PC-9 (cell line): Measurements from ENCODE around the gene BBX. TPM values are rescaled to one million over a fixed set of nuclear protein-coding genes. Genes with fewer than 3 reads are reported as not detected.

Experiments
- BruUV-seq: library from RNA; stranded (reverse); fragments of 400-500 nt; replicated peaks from 2 replicates; lab custom pipeline; 2021; lab: Mats Ljungman, UMichigan
- CTCF ChIA-PET: fragments of 300-600 bp; sonication (Branson Sonifier 250); formaldehyde crosslinking; loops from one replicate; lab custom pipeline; 2022; ENCODE audit warnings: antibody characterized with exemption; lab: Charles Lee
- POLR2A ChIA-PET: fragments of 300-600 bp; sonication (Branson Sonifier 250); formaldehyde crosslinking; loops from one replicate; lab custom pipeline; 2022; ENCODE audit warnings: antibody characterized with exemption; ENCODE audit not compliant: unreplicated experiment; lab: Charles Lee
- DNase-seq, 2 experiments: peaks; one replicate each; pipeline versions ENCODE4 v3.0.0 to v3.0.0-alpha.2; 2015 to 2022; ENCODE audit warnings: mixed read lengths in 1 of 2
- H2AFZ ChIP-seq: fragments of 200-600 bp; sonication (generic); 2 replicates; pipeline ENCODE4 v1.8.1; 2017; ENCODE audit warnings: antibody characterized with exemption
- H3F3A ChIP-seq: fragments of 200-600 bp; sonication (generic); 2 replicates; pipeline ENCODE4 v1.8.1; 2017; ENCODE audit warnings: antibody characterized with exemption, mild to moderate bottlenecking, low read depth; ENCODE audit not compliant: insufficient read depth
- H3K27ac ChIP-seq: fragments of 200-600 bp; sonication (generic); 2 replicates; pipeline ENCODE4 v1.6.1; 2016; ENCODE audit warnings: mixed run types
- H3K27me3 ChIP-seq: fragments of 200-600 bp; sonication (generic); 2 replicates; pipeline ENCODE4 v1.6.1; 2016; ENCODE audit warnings: low read depth, mixed run types; ENCODE audit not compliant: insufficient read depth
- H3K36me3 ChIP-seq: fragments of 200-600 bp; sonication (generic); 2 replicates; pipeline ENCODE4 v1.6.1; 2016; ENCODE audit warnings: low read depth, mixed run types
- H3K4me1 ChIP-seq: fragments of 200-600 bp; sonication (generic); replicated peaks from 2 replicates; pipeline ENCODE4 v1.6.1; 2016; ENCODE audit warnings: mixed run types; ENCODE audit not compliant: insufficient read depth
- H3K4me2 ChIP-seq: fragments of 200-600 bp; sonication (generic); 2 replicates; pipeline ENCODE4 v1.6.1; 2017; ENCODE audit warnings: mixed run types
- H3K4me3 ChIP-seq: fragments of 200-600 bp; sonication (generic); 2 replicates; pipeline ENCODE4 v1.6.1; 2016; ENCODE audit warnings: mixed run types
- H3K79me2 ChIP-seq: fragments of 200-600 bp; sonication (generic); 2 replicates; pipeline ENCODE4 v1.6.1; 2017; ENCODE audit warnings: low read depth, mixed run types
- H3K9me2 ChIP-seq: fragments of 200-600 bp; sonication (generic); 2 replicates; pipeline ENCODE4 v1.8.1; 2017; ENCODE audit warnings: mild to moderate bottlenecking; ENCODE audit not compliant: insufficient read depth
- H3K9me3 ChIP-seq: fragments of 200-600 bp; sonication (generic); 2 replicates; pipeline ENCODE4 v1.8.1; 2016; ENCODE audit warnings: low read depth; ENCODE audit not compliant: insufficient read depth
- H4K20me1 ChIP-seq: fragments of 200-600 bp; sonication (generic); 2 replicates; pipeline ENCODE4 v1.8.1; 2017; ENCODE audit not compliant: insufficient read depth
- EZH2 ChIP-seq: fragments of 200-600 bp; sonication (generic); IDR thresholded peaks from 2 replicates; pipeline ENCODE4 v1.8.0; 2017; ENCODE audit warnings: antibody characterized with exemption, low read depth
- intact Hi-C: fragments of 100-400 bp; cut with micrococcal nuclease; formaldehyde crosslinking; loops from one replicate; pipeline ENCODE4 v1.10.0; 2022; ENCODE audit not compliant: unreplicated experiment
- total RNA-seq: library from RNA; stranded (reverse); gene quantifications from 2 replicates; pipeline ENCODE4 v1.2.3, GENCODE V29; 2021
- TF ChIP-seq, protein P1 (sequence below): fragments of 200-600 bp; sonication (generic); conservative IDR thresholded peaks from 2 replicates; pipeline ENCODE4 v1.6.1; 2017; ENCODE audit warnings: mixed run types, antibody characterized with exemption, mild to moderate bottlenecking, moderate library complexity

The BBX gene
- total RNA-seq, 1 experiment from 2014 or later: 91.7 TPM

DNA sequence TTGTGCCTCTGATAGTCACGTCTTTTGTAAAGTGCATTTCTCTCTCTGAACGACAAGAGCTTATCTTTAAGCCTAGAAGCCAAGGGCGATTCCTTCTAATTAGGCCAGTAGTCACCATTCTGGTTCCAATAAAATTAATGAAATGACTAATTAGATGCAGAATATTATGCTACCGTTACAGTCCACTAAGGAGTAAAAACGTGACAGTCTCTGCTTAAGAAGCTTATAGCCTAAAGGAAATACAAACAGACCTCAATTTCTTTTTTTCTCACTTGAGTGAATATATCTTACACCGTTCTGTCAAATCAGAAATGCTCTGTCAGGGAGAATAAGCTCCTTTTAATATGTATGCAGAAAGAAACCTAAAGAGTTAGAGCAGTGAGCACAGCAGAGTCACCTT lies 332.0 kb downstream of the BBX start:
- no peak overlapping the region for H3K4me3 ChIP-seq
- no peaks in the 10 kb centered on the region; the same call in 1 of the 2 replicates for H3K9me3 ChIP-seq
- H2AFZ ChIP-seq: no peak overlapping the region
- TF ChIP-seq, protein P1, sequence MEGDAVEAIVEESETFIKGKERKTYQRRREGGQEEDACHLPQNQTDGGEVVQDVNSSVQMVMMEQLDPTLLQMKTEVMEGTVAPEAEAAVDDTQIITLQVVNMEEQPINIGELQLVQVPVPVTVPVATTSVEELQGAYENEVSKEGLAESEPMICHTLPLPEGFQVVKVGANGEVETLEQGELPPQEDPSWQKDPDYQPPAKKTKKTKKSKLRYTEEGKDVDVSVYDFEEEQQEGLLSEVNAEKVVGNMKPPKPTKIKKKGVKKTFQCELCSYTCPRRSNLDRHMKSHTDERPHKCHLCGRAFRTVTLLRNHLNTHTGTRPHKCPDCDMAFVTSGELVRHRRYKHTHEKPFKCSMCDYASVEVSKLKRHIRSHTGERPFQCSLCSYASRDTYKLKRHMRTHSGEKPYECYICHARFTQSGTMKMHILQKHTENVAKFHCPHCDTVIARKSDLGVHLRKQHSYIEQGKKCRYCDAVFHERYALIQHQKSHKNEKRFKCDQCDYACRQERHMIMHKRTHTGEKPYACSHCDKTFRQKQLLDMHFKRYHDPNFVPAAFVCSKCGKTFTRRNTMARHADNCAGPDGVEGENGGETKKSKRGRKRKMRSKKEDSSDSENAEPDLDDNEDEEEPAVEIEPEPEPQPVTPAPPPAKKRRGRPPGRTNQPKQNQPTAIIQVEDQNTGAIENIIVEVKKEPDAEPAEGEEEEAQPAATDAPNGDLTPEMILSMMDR: no peak
- no peak for TF ChIP-seq EZH2
- H3K4me1 ChIP-seq: peaks cover 7% of the 10 kb centered on the region; the same call in 1 of the 2 replicates
- ChIA-PET CTCF (no interaction called here), POLR2A (no interaction called here)
- no peaks in the 10 kb centered on the region; the same call in 1 of the 2 replicates for H3K9me2 ChIP-seq
- no peak for DNase-seq
- H4K20me1 ChIP-seq: no peaks in the 10 kb centered on the region
- H3K27me3 ChIP-seq: no peaks in the 10 kb centered on the region
- peaks cover 3% of the 10 kb centered on the region; the same call in 1 of the 2 replicates for H3F3A ChIP-seq
- intact Hi-C loops: no loop called here
- no peaks in the 10 kb centered on the region for H3K36me3 ChIP-seq
- H3K4me2 ChIP-seq: no peak overlapping the region
- no TSS peak for BruUV-seq
- no peaks in the 10 kb centered on the region for H3K79me2 ChIP-seq
- H3K27ac ChIP-seq: no peak overlapping the region

DNA sequence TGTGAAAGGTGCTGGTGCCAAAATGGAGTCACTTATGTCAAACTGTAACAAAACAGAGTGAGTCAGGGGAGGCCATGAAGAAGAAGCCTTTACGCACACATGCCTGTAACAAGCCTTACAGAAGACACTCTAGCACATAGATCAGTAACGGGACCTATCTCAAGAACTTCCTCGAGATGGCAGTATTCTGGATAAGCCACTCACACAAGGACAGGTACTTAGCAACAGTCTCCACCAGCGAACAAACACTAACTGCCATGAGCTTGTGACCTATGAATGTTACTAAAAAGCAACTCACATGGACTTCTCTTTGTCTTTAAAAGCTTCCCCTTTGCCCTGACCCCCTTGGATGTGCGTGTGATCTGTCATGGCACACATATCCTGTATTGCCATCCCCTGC lies 332.9 kb downstream of the BBX start:
- Histone ChIP-seq H4K20me1 (no peaks in the 10 kb centered on the region), H3K4me2 (no peak overlapping the region), H2AFZ (no peak overlapping the region), H3K4me1 (no peaks in the 10 kb centered on the region; the same call in 1 of the 2 replicates), H3F3A (peaks cover 3% of the 10 kb centered on the region; the same call in 1 of the 2 replicates), H3K36me3 (no peaks in the 10 kb centered on the region), H3K9me3 (no peaks in the 10 kb centered on the region; the same call in 1 of the 2 replicates), H3K79me2 (no peaks in the 10 kb centered on the region), H3K4me3 (no peak overlapping the region), H3K27ac (no peak overlapping the region), H3K9me2 (no peaks in the 10 kb centered on the region; the same call in 1 of the 2 replicates), H3K27me3 (no peaks in the 10 kb centered on the region)
- peak; percentile 5 to 56 for DNase-seq
- ChIA-PET CTCF (interaction anchor here (0.6 to 1.3 kb wide), 5 partner anchors 49 to 618 kb away, joined by 3 to 8 read pairs (median 3); no protein-coding TSS in a partner anchor), POLR2A (no interaction called here)
- intact Hi-C loops: no loop called here
- BruUV-seq: no TSS peak
- TF ChIP-seq EZH2: no peak
- TF ChIP-seq, protein P1: peak; percentile 58

DNA sequence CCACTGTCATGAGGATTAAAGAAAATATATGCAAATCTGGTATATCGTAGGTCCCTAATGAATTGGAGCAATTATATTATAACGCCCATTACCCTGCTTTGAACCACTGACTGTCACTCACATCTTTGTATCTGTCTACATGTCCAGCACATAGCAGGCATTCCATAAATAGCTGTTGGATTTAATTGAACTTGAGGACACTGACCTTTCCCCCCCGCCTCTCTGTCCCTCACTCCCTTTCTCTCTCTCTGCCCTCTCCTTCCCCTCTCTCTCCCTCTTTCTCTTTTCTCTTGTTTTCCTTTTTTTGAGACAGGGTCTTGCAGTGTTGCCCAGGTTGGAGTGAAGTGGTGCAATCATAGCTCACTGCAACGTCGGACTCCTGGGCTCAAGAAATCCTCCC lies 335.1 kb downstream of the BBX start:
- no peaks in the 10 kb centered on the region for H3K4me1 ChIP-seq
- DNase-seq: no peak
- TF ChIP-seq EZH2: no peak
- TF ChIP-seq, protein P1: no peak
- H3K36me3 ChIP-seq: no peaks in the 10 kb centered on the region
- no peak overlapping the region for H3K4me3 ChIP-seq
- no peaks in the 10 kb centered on the region; the same call in 1 of the 2 replicates for H3K9me2 ChIP-seq
- no peaks in the 10 kb centered on the region for H4K20me1 ChIP-seq
- ChIA-PET CTCF (interaction anchor here (0.6 to 0.7 kb wide), 2 partner anchors 47 to 651 kb away, joined by 3 to 4 read pairs; no protein-coding TSS in a partner anchor), POLR2A (interaction anchor here (0.5 to 0.6 kb wide), 2 partner anchors 94 to 147 kb away, joined by 3 to 4 read pairs; no protein-coding TSS in a partner anchor)
- no peak overlapping the region for H3K4me2 ChIP-seq
- intact Hi-C loops: no loop called here
- no peak overlapping the region for H2AFZ ChIP-seq
- BruUV-seq: no TSS peak
- H3K27me3 ChIP-seq: no peaks in the 10 kb centered on the region
- no peak overlapping the region for H3K27ac ChIP-seq
- H3K9me3 ChIP-seq: no peaks in the 10 kb centered on the region; the same call in 1 of the 2 replicates
- no peaks in the 10 kb centered on the region for H3F3A ChIP-seq
- no peaks in the 10 kb centered on the region for H3K79me2 ChIP-seq
